HG03558 (cell line): ENCODE results near the gene CNTNAP2.

ENCODE experiments used
- ATAC-seq: cut with Tn5 transposase; IDR thresholded peaks from one replicate; pipeline ENCODE4 v1.9.1; 2021; ENCODE audit warnings: moderate number of reproducible peaks; ENCODE audit not compliant: unreplicated experiment; ENCODE audit errors: extremely low read depth

The CNTNAP2 gene

DNA sequence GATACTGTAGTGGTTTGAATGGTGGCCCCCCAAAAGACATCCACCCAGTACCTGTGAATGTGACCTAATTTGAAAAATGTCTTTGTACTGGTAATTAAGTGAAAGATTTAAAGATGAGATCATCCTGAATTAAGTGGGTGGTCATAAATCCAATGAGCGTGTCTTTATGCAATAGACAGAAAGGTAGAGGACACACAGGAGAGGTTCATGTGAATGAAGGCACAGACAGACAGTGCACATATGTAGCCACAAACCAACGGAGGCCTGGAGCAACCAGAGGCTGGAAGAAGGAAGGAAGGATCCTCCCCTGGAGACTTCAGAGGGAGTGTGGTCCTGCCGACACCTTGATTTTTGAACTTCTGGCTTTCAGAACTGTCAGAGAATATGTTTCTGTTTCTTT, 160.3 kb downstream of the CNTNAP2 start:
- no peak for ATAC-seq

DNA sequence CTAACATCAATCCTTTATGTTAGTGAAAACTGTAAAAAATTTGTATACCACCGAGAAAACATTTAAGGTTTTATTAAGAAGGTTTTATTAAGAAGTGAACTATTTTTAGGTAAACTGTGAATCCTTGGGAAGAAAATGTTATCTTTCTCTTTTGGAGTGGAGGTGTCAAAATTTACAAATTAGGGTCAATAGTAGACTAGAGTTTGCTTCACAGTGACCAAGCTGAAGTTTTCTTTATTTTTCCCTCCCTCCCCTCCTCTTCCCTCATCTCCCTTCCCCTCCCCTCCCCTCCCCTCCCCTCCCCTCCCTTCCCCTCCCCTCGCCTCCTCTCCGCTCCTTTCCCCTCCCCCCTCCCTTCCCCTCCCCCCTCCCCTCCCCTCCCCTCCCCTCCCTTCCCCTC, 168.8 kb downstream of the CNTNAP2 start:
- no peak for ATAC-seq

DNA sequence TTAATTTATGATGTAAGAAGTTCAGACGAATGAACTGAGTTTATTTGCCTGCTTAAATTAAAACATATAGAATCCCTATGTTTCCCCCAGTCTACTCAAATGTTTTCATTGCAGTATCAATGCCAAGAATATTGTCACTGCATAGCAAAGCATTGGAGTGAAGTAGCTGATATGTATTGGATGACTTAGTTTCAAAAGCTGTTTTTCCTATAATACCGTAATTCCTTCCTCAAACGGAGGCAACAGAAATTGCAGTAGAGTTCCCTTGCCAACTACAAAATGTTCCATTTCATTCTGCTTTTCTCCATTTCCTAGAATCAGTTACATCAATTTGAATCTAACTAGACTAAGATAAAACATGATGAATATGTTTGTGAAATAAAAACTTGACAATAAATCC, 174.1 kb downstream of the CNTNAP2 start:
- ATAC-seq = no peak

DNA sequence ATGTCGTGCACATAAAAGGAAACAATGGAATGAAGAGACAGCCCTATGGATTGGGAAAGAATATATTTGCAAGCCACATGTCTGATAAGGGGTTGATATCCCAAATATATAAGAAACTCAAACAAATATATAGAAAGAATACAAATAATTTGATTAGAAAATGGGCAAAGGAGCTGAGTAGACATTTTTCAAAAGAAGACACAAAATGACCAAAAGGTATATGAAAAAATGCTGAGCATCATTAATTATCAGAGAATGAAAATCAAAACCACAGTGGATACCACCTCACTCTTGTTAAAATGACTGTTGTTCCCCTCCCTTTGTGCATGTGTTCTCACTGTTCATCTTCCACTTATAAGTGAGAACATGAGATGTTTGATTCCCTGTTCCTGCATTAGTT, 175.3 kb downstream of the CNTNAP2 start:
- no peak for ATAC-seq

DNA sequence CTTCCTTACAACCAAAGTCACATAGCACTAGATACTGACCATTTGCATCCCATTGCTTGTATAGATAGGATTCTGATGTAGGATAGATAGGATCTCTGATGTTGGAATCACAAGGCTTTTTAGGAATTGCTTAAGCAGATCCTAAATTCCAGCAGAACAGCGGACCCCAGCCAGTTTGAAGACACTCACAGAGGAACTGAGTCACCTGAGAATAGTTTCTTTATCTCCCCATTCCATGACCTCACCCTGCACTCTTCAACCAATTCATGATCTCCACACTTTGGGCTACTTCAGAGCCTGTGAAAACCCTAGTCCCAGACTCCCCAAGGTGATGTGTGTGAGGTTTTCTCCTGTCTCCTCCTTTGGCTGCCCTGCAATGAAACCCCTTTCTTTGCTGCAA, 179.4 kb downstream of the CNTNAP2 start:
- no peak for ATAC-seq

DNA sequence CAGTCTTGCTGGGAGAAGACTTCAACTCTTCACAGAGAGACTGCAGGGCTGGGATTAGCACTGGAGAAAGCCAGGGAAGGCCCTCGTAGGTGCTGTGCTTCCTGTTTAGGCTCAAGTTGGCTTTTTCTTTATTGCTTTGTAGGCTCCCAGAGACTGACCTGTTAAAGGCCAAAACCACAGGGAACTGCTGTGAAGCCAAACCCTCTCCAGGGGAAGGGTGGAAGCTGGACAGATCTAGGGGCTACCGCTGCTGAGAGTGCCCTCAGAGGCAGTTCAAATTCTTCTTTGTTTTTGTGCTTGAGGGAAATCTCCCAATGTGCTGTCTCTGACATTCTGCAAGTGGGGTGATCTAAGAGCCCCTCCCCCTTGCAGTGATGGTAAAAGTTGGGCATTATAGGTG, 198.4 kb downstream of the CNTNAP2 start:
- no peak for ATAC-seq

DNA sequence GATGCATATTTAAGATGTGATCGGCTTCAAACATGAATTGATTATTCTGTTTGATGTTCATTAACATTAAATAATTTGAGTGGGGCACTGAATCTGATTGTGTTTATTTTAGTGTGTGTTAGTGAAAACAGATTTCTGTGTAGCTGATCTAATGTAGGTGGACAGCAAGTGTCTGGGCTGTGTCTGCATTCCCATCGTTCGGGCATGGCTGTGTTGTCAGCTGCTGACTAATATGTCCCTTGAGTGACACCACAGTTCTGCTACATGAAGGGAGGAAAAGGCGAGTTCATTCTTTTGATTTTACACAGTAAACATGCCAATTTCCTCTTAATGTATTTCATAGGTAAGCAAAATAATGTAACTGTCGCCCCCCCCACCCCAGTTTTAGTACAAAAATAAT, 203.0 kb downstream of the CNTNAP2 start:
- ATAC-seq = no peak

DNA sequence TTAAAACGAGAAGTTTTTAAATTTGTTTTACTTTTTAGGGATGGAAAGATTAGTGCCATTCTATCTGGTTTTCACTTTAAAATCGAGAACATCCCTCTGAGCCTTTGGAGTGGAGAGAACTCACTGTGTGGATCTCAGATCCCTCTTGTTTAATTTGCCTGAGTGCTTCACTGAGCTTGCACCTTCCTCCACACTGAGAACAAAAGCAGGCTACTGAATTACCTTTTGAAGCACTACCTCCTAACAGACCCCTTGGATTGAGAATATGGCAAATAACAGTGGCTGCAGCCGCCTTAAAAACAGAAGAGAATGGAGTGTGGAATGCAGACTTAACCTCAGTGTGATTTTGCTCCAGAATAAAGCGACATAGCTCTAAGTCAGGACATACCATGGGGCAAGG, 204.7 kb downstream of the CNTNAP2 start:
- no peak for ATAC-seq

DNA sequence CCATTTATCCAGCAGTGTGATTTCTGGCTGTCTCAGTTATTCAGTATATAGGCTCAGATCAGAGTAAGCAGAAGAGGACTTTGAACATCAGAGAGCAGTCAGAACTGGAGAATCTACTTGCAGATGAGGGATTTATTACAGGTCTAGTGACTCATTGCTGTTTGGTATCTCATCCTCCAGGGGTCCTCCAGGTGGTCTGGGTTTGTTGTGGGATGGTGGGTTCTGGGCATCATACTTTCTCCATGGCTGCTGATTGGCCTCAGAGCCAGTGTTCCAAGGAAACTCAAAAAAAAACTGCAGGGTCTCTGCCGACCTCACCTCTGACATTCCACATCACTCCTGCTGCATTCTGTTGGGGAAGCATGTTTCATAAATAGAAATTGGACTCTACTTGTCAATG, 214.8 kb downstream of the CNTNAP2 start:
- no peak for ATAC-seq

DNA sequence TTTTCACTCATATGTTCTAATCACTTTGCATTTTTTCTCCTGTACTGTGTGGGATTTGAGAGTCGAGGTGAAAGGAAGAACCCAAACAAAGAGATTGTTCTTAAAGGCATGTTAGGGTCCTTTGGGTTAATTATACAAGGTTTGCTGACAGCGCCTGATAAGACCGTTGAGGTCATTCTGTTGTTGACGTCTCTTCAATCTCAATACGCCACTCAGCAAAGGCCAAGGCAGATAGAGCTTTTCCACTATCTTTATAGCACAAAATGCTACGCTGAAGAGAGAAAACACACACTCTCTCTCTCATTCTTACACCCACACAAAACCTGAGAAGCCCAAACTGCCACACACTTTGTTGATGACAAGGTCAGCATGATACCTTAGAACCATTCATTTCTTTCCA, 228.7 kb downstream of the CNTNAP2 start:
- no peak for ATAC-seq

DNA sequence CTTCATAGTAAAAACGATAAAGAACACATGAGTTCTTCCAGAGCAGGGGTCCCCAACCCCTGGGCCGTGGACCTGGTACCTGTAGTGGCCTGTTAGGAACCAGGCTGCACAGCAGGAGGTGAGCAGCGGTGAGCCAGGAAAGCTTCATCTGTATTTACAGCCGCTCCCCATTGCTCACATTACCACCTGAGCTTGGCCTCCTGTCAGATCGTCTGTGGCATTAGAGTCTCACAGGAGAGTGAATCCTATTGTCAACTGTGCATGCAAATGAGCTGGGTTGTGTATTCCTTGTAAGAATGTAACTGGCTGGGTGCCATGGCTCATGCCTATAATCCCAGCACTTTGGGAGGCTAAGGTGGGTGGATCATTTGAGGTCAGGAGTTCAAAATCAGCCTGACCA, 229.5 kb downstream of the CNTNAP2 start:
- ATAC-seq = no peak

DNA sequence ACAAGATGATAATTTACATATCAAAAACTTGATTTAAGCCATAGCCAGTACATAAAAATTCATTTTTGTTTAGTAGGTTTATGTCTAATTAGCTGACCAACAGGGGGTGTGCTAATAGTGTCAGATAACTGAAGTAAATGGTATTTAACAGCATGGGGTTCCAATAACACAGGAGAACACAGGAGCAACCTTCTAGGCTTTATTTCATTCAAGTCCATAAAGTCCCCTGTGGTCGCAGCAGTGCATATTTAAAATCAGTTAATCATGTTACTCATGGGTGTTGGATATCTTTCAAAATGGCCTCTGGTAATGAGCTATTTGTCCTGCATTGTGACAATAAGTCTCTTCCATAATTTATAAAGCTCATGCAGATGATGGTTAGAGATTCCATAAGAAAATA, 238.6 kb downstream of the CNTNAP2 start:
- ATAC-seq = no peak

DNA sequence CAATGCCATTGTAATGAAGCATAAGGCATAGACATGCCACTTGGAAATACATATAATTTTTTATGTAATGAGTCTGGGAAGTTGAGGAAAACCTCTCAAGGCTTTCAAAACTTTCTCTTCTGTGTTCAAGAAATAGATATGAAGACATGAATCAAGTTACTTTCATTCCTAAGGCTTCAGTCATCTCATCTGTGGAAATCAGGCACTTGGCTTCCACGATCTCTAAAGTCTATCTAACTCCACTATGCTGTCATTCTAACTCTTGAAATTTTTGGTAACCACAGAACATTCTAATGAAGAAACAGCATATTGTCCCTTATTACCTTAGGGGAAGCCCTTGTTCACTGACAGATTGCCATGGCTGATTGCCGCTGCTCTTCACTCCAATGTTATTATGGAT, 242.6 kb downstream of the CNTNAP2 start:
- no peak for ATAC-seq

DNA sequence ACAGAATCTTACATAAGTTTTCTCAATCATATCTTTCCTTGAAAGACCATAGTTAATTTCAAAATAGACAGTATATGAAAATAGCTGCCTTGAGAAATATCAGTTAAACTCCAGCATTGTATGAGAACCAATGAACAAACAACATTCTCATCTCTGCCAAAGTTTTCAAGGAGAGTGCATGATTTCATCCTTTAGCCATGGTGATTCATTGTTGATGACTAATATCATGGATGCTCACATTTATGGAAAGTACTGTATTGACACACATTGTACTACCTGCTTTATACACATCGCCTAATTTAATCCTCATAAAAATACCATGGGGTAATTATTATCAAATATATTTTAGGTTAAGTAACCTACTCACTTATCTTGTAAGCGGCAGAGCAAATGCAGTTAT, 250.3 kb downstream of the CNTNAP2 start:
- no peak for ATAC-seq

DNA sequence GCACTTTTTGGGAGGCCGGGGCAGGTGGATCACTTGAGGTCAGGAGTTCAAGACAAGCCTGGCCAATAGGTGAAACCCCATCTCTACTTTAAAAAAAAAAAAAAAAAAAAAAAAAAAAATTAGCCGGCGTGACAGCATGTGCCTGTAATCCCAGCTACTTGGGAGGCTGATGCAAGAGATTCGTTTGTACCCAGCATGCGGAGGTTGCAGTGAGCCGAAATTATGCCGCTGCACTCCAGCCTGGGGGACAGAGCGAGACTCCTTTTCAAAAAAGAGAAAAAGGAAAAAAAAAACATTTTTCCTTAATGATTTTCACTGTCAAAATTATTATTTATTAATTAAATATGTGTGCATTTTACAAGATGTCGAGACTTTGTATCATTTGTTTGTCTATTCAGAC, 253.6 kb downstream of the CNTNAP2 start:
- ATAC-seq = no peak

DNA sequence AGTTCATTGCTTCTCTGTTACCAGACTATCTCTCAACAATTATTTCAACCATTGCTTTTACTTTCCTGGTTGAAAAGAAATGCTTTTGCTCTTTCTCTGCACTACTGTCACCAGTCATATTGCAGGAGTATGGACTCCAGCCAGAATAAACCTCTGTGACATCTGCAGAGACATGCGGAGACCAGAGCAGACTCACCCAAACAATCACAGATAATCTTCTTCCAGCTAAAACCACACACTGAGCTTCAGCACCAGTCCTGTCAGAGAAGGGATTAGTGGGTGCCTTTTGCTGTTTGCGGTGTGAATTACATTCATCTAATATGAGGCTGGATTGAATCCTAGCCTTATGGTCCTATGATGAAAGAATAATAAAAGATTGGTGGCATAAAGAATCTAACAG, 258.6 kb downstream of the CNTNAP2 start:
- no peak for ATAC-seq

DNA sequence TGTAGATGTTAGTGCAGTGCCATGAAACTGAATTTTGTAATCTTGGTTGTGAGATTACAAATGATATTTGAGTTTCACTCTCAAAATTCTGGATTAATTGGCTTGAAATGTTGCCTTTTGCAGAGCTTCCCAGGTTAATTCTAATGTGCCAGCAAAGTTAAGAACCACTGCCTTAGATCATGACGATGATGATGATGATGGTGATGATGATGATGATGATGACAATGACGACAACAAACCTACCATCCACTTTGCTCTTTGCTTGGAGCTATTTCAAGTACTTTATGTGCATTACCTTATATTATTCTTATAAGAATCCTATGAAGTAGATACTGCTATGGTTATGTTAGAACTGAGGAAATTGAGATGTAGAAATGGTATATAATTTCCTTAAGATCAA, 261.6 kb downstream of the CNTNAP2 start:
- no peak for ATAC-seq

DNA sequence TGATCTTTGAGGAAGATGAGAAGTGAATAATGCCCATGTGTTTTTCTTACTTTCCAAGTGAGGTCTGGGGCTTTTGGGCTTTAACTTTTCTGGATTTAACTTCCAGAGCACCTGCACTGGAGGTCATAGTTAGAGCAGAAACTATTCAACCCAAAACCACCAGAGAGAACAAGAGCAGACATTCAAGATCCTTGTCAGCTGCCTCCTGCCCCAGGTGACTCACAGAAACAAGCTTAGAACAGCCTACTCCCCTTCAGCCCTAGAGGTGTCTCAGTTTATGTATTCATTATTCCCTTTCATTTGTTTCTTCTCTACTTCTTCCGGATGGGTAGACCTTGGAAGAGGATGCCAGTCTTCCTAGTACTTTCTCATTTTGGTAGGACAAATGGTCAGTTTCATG, 270.5 kb downstream of the CNTNAP2 start:
- ATAC-seq = no peak

DNA sequence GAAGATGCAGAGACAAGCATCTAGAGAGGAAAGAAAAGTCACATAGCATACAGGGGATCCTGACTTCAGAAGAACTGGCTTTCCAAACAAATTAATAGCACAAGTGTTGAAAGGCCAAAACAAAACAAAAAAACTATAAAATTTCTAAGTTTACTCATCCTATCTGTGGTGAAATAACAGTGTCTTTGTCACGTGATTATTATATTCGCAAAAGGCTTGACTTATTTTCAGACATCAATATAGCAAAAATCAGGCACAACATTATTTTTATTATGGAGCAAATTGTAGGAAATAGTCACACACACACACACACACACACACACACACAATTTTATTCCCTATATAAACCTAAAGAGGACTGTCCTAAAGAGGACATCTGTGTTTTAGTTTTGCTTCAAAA, 272.3 kb downstream of the CNTNAP2 start:
- ATAC-seq = no peak

DNA sequence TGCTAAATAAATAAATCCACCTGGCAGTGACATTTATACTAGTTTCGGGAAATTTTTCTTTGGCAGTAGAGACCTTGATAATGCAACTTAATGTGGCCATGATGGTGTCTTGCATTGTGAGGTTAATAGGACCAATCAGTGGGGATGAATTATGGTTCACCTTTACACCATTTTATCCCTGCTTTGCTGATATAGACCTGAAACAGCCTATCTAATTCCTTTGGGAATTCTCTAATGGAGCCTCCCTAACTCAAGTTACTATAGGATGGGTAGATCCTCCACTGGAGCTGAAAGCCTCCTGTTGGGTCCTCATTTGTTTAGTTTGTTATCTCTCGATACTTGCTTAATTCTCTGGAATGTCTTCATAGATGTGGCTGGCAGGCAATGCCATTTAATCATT, 276.7 kb downstream of the CNTNAP2 start:
- no peak for ATAC-seq

DNA sequence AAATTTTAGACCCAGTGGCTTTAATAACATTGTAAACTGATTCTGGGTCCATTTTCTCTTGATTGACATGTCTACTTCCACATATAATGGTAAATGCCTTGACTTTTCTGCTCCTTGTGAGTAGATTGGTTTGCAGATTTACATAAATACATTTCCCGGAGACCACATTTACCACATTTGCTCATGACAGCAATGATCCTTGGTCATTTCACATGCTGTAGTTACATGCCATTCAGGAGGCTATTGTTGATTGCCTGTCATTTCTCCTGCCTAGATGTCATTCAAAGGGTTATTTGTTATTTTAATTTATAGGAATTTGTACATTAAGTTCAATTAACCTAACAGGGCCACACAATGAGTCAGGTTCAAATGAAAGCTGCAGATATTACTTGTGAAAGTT, 280.5 kb downstream of the CNTNAP2 start:
- no peak for ATAC-seq

DNA sequence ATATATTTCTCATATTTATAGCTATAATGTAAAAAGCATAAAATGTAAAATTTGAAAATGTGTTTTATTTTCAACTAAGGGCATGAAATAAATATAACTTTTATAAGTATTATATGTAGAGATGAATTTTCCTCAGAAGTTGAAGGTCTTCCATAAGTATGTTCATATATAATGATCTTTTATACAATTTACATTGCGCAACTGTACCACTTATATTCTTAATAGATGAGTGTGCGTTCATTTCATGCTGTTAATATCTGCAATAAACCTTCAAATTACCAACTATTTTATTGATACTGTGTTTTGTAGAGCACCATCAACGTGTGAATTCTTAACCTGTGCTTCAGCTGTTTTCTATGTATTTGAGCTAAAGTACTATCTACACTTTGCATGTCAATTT, 285.3 kb downstream of the CNTNAP2 start:
- no peak for ATAC-seq

DNA sequence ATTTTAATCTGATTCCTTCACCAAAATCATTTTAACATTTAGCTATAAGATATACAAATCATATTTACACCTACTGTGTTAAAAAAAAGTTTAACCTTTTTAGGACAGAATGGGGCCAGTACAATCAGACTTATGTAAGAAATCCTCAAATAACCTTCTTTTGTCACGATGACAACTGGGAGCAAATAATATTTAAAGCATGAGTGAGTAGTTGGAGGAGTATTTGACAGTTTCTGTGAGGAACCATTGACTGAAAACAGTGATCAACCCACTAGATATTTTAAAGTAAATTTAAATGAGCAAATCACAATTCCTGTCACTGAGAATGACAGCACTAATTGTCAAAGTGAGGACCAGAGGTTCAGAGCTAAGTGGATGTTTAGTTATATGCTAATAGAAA, 289.1 kb downstream of the CNTNAP2 start:
- no peak for ATAC-seq
